ENCODE measurements around the gene PXDN. TPM values are rescaled to one million over a fixed set of nuclear protein-coding genes. Genes with fewer than 3 reads are reported as not detected.

PXDN gene
- polyA plus RNA-seq, 1 donor, result 60.6 TPM

- Histone ChIP-seq H3K36me3 (ENCODE audit: control insufficient read depth, insufficient read depth, low read length) (peaks cover 22% of the 10 kb centered on the region), H3K4me3 (ENCODE audit: low read length) (no peak overlapping the region), H3K4me1 (ENCODE audit: control insufficient read depth, insufficient read depth, low read length) (no peaks in the 10 kb centered on the region), H3K27me3 (ENCODE audit: control insufficient read depth, insufficient read depth, low read length) (no peaks in the 10 kb centered on the region), H3K9me3 (ENCODE audit: control insufficient read depth, low read depth, low read length) (peaks cover 6% of the 10 kb centered on the region), H3K27ac (ENCODE audit: low read length) (no peak overlapping the region)
- DNase-seq, result no peak
- WGBS (ENCODE audit: insufficient coverage, low lambda C conversion rate), result 87% methylated on average over 2 of the region's 14 CpGs
These were observed 90.2 kb downstream of the PXDN start for GRCh38 chr2:1653956-1654695.

- H3K9me3 ChIP-seq (ENCODE audit: control insufficient read depth, low read depth, low read length), result peaks cover 11% of the 10 kb centered on the region
- DNase-seq, result no peak
- no peak overlapping the region for H3K27ac ChIP-seq (ENCODE audit: low read length)
- no peaks in the 10 kb centered on the region for H3K4me1 ChIP-seq (ENCODE audit: control insufficient read depth, insufficient read depth, low read length)
- no peak overlapping the region for H3K4me3 ChIP-seq (ENCODE audit: low read length)
- H3K36me3 ChIP-seq (ENCODE audit: control insufficient read depth, insufficient read depth, low read length), result peaks cover 31% of the 10 kb centered on the region
- H3K27me3 ChIP-seq (ENCODE audit: control insufficient read depth, insufficient read depth, low read length), result no peaks in the 10 kb centered on the region
- WGBS (ENCODE audit: insufficient coverage, low lambda C conversion rate), result no CpG with 5 or more reads among the region's 9 CpGs
These were observed 92.1 kb downstream of the PXDN start for GRCh38 chr2:1652034-1652790.

DNA sequence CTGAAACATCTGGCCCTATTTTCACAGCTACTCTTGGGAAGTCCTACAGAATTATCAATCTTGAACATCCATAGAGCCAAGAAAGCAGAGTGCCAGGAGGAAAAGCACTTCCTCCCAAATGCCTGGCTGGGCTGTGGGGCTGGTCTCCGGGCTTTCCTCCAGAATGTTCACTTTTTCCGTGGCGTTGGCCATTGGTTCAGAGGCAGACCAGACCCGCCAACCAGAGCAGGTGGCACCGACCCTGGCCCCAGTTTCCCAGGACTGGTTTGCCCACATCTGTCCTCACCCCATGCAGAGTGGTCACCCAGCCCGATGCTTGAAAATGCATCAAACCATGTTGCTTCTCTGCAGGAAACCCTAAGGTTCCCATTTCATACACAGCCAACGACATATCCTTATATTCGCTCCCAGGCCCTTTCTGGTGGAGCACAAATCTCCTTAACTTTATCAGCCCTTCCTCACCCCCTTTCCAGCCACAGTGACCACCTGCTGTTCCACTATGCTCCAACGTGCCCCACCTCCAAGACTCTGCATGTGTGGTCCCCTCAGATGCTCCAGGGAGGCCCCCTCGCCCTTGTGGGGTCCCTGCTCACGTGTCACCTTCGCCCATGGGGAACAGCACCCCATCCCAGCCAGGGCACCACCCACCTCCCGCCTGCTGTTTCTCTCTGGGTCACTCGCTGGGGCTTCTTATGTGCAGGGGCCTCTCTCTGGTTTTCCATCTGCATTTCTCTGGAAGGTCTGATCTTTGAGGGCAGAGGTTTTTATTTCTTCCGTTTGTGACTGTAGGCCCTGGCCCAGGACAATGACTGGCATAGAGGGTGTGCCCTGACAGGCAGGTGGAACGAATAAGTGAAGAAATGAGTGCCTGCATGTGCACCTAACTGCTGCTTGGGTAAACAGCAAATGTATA, 92.9 kb downstream of the PXDN start:
- Histone ChIP-seq H3K4me1 (ENCODE audit: control insufficient read depth, insufficient read depth, low read length) (no peaks in the 10 kb centered on the region), H3K4me3 (ENCODE audit: low read length) (no peak overlapping the region), H3K36me3 (ENCODE audit: control insufficient read depth, insufficient read depth, low read length) (peaks cover 32% of the 10 kb centered on the region), H3K27me3 (ENCODE audit: control insufficient read depth, insufficient read depth, low read length) (no peaks in the 10 kb centered on the region), H3K9me3 (ENCODE audit: control insufficient read depth, low read depth, low read length) (peaks cover 11% of the 10 kb centered on the region), H3K27ac (ENCODE audit: low read length) (no peak overlapping the region)
- WGBS (ENCODE audit: insufficient coverage, low lambda C conversion rate), result 91% methylated on average over 3 of the region's 16 CpGs
- DNase-seq, result no peak

DNA sequence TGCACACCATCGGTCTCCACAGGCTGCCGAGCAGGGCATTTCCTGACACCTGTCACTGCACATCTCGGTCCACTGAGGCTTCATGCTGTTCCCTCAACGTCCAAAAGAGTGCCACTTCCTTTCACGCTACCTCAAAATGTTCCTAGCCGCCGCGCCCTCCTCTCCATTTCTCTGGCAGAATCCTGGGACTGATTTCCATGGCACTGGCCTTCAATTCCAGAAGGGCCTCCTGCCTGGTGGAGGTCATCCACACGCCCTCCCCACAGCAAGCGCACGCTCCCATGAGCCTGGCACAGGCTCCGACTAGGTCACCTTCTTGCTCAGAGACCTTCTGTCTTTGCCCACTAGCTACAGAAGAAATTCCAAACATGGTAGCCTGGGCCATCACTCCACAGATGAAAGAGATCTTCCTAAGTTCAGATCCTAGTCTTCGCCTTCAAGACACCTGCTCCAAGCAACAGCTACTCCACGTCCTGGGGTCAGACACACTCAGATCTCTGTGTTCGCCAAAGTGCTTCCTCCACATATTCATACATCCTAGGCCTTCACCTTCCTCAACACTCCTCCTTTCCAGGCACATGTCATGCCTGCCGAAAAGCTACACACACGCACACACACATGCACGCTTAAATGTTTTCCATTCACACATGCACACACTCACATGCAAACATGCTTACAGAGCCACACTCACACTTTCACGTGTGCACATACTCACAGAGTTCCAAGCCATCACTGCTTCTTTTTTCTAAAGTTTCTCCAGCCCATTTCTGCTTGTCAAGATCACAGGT, 94.0 kb downstream of the PXDN start:
- 70% methylated on average over 2 of the region's 19 CpGs for WGBS (ENCODE audit: insufficient coverage, low lambda C conversion rate)
- peaks cover 11% of the 10 kb centered on the region for H3K9me3 ChIP-seq (ENCODE audit: control insufficient read depth, low read depth, low read length)
- H3K36me3 ChIP-seq (ENCODE audit: control insufficient read depth, insufficient read depth, low read length), result peaks cover 32% of the 10 kb centered on the region
- no peak overlapping the region for H3K4me3 ChIP-seq (ENCODE audit: low read length)
- no peaks in the 10 kb centered on the region for H3K27me3 ChIP-seq (ENCODE audit: control insufficient read depth, insufficient read depth, low read length)
- H3K27ac ChIP-seq (ENCODE audit: low read length), result no peak overlapping the region
- no peak for DNase-seq
- no peaks in the 10 kb centered on the region for H3K4me1 ChIP-seq (ENCODE audit: control insufficient read depth, insufficient read depth, low read length)

- no peak overlapping the region for H3K27ac ChIP-seq (ENCODE audit: low read length)
- peaks cover 33% of the 10 kb centered on the region for H3K36me3 ChIP-seq (ENCODE audit: control insufficient read depth, insufficient read depth, low read length)
- DNase-seq, result no peak
- WGBS (ENCODE audit: insufficient coverage, low lambda C conversion rate), result no CpG with 5 or more reads among the region's 58 CpGs
- H3K4me1 ChIP-seq (ENCODE audit: control insufficient read depth, insufficient read depth, low read length), result no peaks in the 10 kb centered on the region
- peaks cover 11% of the 10 kb centered on the region for H3K9me3 ChIP-seq (ENCODE audit: control insufficient read depth, low read depth, low read length)
- no peak overlapping the region for H3K4me3 ChIP-seq (ENCODE audit: low read length)
- H3K27me3 ChIP-seq (ENCODE audit: control insufficient read depth, insufficient read depth, low read length), result no peaks in the 10 kb centered on the region
These were observed 94.9 kb downstream of the PXDN start for GRCh38 chr2:1649103-1650084.

- DNase-seq, result no peak
- no peaks in the 10 kb centered on the region for H3K27me3 ChIP-seq (ENCODE audit: control insufficient read depth, insufficient read depth, low read length)
- no peak overlapping the region for H3K27ac ChIP-seq (ENCODE audit: low read length)
- peaks cover 11% of the 10 kb centered on the region for H3K9me3 ChIP-seq (ENCODE audit: control insufficient read depth, low read depth, low read length)
- WGBS (ENCODE audit: insufficient coverage, low lambda C conversion rate), result no CpG with 5 or more reads among the region's 67 CpGs
- H3K4me1 ChIP-seq (ENCODE audit: control insufficient read depth, insufficient read depth, low read length), result no peaks in the 10 kb centered on the region
- H3K4me3 ChIP-seq (ENCODE audit: low read length), result no peak overlapping the region
- peaks cover 36% of the 10 kb centered on the region for H3K36me3 ChIP-seq (ENCODE audit: control insufficient read depth, insufficient read depth, low read length)
These were observed 95.8 kb downstream of the PXDN start for GRCh38 chr2:1648241-1649102.

GRCh38 chr2:1647417-1648240, 96.7 kb downstream of the PXDN start:
- peaks cover 11% of the 10 kb centered on the region for H3K9me3 ChIP-seq (ENCODE audit: control insufficient read depth, low read depth, low read length)
- H3K27me3 ChIP-seq (ENCODE audit: control insufficient read depth, insufficient read depth, low read length), result no peaks in the 10 kb centered on the region
- H3K4me3 ChIP-seq (ENCODE audit: low read length), result no peak overlapping the region
- no peaks in the 10 kb centered on the region for H3K4me1 ChIP-seq (ENCODE audit: control insufficient read depth, insufficient read depth, low read length)
- peaks cover 30% of the 10 kb centered on the region for H3K36me3 ChIP-seq (ENCODE audit: control insufficient read depth, insufficient read depth, low read length)
- no CpG with 5 or more reads among the region's 20 CpGs for WGBS (ENCODE audit: insufficient coverage, low lambda C conversion rate)
- no peak for DNase-seq
- no peak overlapping the region for H3K27ac ChIP-seq (ENCODE audit: low read length)

DNA sequence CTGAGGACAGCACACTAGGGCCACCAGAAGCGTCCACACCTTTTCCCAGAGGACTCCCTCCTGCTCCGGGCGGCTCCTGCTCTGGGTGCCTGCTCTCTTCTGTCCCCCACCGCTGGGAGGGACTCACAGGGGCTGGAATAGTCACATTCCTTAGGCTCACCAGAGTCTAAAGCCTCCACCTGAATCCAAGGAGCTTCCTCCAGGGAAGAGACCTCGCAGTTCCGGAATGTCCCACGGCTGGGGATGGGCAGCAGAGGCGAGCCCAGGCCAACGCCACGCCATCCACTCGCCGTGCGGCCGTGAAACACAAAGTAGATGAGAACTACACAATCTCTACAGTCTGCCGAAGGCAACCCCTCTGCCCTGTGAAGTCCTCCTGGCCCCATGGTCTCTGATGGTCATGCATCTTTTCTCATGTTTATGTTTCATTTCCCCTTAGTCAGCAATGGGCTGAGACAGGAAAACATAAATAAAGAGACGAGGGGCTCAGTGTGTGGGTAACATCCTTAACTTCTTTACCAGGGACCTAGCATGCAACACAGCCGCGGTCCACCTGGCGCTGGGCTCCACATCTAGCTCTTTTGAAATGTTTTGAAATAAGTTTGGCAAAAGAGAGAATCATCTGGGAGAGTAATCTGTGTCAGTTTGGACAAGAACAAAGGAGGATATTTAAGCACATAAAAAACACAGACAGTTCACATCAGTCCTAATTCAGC, 98.4 kb downstream of the PXDN start:
- H3K4me1 ChIP-seq (ENCODE audit: control insufficient read depth, insufficient read depth, low read length), result peaks cover 4% of the 10 kb centered on the region
- WGBS (ENCODE audit: insufficient coverage, low lambda C conversion rate), result 67% methylated on average over 1 of the region's 19 CpGs

More for the DNA sequence above, 98.4 kb downstream of the PXDN start:
- Histone ChIP-seq H3K27ac (ENCODE audit: low read length) (no peak overlapping the region), H3K27me3 (ENCODE audit: control insufficient read depth, insufficient read depth, low read length) (no peaks in the 10 kb centered on the region), H3K36me3 (ENCODE audit: control insufficient read depth, insufficient read depth, low read length) (peaks cover 27% of the 10 kb centered on the region), H3K4me3 (ENCODE audit: low read length) (no peak overlapping the region), H3K9me3 (ENCODE audit: control insufficient read depth, low read depth, low read length) (peaks cover 11% of the 10 kb centered on the region)
- DNase-seq, result no peak
